ENCODE measurements around the gene BNC2.
"Not testable (repeated sequence)": the region's sequence is repeated elsewhere in the genome, so short reads cannot be mapped to it uniquely, and the experiment has no call there.

BNC2 gene

GRCh38 chr9:16496908-16497307 is 373.6 kb downstream of the BNC2 start:
- no peak for DNase-seq (ENCODE audit: low read depth, low spot score)
- H3K27ac ChIP-seq: no peak overlapping the region
- H3K9ac ChIP-seq (ENCODE audit: insufficient read length): no peak overlapping the region
- no peak overlapping the region for H3K4me3 ChIP-seq
- no peaks in the 10 kb centered on the region for H3K36me3 ChIP-seq (ENCODE audit: insufficient read depth, low read length)
- TF ChIP-seq EZH2 (IDR thresholded peaks at IDR 0.05): no peak
- no peak for TF ChIP-seq POLR2AphosphoS5 (IDR thresholded peaks at IDR 0.05; ENCODE audit: borderline replicate concordance, low read depth, low read length)
- TF ChIP-seq FOXP2 (optimal IDR thresholded peaks at IDR 0.05; ENCODE audit: control extremely low read depth, extremely low read length, insufficient read depth): no peak
- no peaks in the 10 kb centered on the region for H3K9me3 ChIP-seq (ENCODE audit: low read depth, low read length)

DNA sequence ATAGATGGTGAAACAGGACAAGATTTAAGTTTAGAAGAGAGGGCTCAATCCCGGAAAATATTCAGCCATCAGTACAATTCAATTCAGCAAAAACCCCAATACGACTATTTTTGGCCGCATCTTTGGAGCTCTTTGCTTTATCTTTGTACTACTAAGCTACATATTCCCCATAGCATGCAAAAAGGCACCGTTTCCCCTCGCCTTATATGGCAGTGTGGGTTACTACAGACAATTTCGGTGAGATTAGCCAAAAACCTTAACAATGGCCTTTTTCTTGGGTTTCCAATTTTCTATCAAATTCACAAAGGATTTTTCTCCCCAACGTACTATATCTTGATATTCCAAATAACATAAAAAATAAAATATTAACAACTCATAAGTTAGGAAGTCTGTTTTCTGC is 382.6 kb downstream of the BNC2 start:
- TF ChIP-seq POLR2AphosphoS5 (IDR thresholded peaks at IDR 0.05; ENCODE audit: borderline replicate concordance, low read depth, low read length): no peak
- no peak for TF ChIP-seq EZH2 (IDR thresholded peaks at IDR 0.05)
- TF ChIP-seq FOXP2 (optimal IDR thresholded peaks at IDR 0.05; ENCODE audit: control extremely low read depth, extremely low read length, insufficient read depth): no peak
- no peak for DNase-seq (ENCODE audit: low read depth, low spot score)
- H3K36me3 ChIP-seq (ENCODE audit: insufficient read depth, low read length): no peaks in the 10 kb centered on the region
- no peak overlapping the region for H3K27ac ChIP-seq
- no peak overlapping the region for H3K4me3 ChIP-seq
- H3K9me3 ChIP-seq (ENCODE audit: low read depth, low read length): no peaks in the 10 kb centered on the region
- no peak overlapping the region for H3K9ac ChIP-seq (ENCODE audit: insufficient read length)

- no peak for DNase-seq (ENCODE audit: low read depth, low spot score)
- Histone ChIP-seq H3K4me3 (no peak overlapping the region), H3K36me3 (ENCODE audit: insufficient read depth, low read length) (no peaks in the 10 kb centered on the region), H3K9me3 (ENCODE audit: low read depth, low read length) (no peaks in the 10 kb centered on the region), H3K9ac (ENCODE audit: insufficient read length) (no peak overlapping the region), H3K27ac (no peak overlapping the region)
- TF ChIP-seq FOXP2 (optimal IDR thresholded peaks at IDR 0.05; ENCODE audit: control extremely low read depth, extremely low read length, insufficient read depth) (no peak), EZH2 (IDR thresholded peaks at IDR 0.05) (no peak), POLR2AphosphoS5 (IDR thresholded peaks at IDR 0.05; ENCODE audit: borderline replicate concordance, low read depth, low read length) (no peak)
Observed at GRCh38 chr9:16485575-16486321, 384.7 kb downstream of the BNC2 start.

DNA sequence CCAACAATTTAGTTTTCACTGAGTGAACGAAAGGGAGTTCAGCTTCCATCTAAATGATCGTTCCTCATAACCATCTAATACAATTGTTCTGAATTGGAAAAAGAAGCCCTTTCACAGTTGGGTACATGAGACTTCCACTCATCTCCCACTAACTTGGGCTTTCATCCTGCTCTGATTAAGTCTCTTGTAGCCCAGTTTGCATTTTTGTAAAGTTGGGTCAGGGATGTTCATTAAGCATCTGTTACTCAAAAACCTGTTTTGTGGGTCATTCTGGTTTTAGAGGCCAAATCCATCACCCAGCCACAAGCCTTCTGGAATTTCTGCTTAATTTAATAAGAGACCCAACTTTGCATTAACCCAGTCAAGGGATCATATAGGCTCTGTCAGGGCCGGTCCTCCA is 385.3 kb downstream of the BNC2 start:
- H3K27ac ChIP-seq: no peak overlapping the region
- H3K36me3 ChIP-seq (ENCODE audit: insufficient read depth, low read length): no peaks in the 10 kb centered on the region
- no peaks in the 10 kb centered on the region for H3K9me3 ChIP-seq (ENCODE audit: low read depth, low read length)
- H3K9ac ChIP-seq (ENCODE audit: insufficient read length): no peak overlapping the region
- no peak overlapping the region for H3K4me3 ChIP-seq
- no peak for TF ChIP-seq POLR2AphosphoS5 (IDR thresholded peaks at IDR 0.05; ENCODE audit: borderline replicate concordance, low read depth, low read length)
- no peak for TF ChIP-seq EZH2 (IDR thresholded peaks at IDR 0.05)
- TF ChIP-seq FOXP2 (optimal IDR thresholded peaks at IDR 0.05; ENCODE audit: control extremely low read depth, extremely low read length, insufficient read depth): no peak
- no peak for DNase-seq (ENCODE audit: low read depth, low spot score)

- no peaks in the 10 kb centered on the region for H3K9me3 ChIP-seq (ENCODE audit: low read depth, low read length)
- H3K36me3 ChIP-seq (ENCODE audit: insufficient read depth, low read length): no peaks in the 10 kb centered on the region
- no peak overlapping the region for H3K9ac ChIP-seq (ENCODE audit: insufficient read length)
- TF ChIP-seq POLR2AphosphoS5 (IDR thresholded peaks at IDR 0.05; ENCODE audit: borderline replicate concordance, low read depth, low read length) (no peak), EZH2 (IDR thresholded peaks at IDR 0.05) (no peak), FOXP2 (optimal IDR thresholded peaks at IDR 0.05; ENCODE audit: control extremely low read depth, extremely low read length, insufficient read depth) (no peak)
- H3K4me3 ChIP-seq: no peak overlapping the region
- no peak overlapping the region for H3K27ac ChIP-seq
- no peak for DNase-seq (ENCODE audit: low read depth, low spot score)
Observed at GRCh38 chr9:16484744-16485143, 385.7 kb downstream of the BNC2 start.

- H3K36me3 ChIP-seq (ENCODE audit: insufficient read depth, low read length): no peaks in the 10 kb centered on the region
- no peaks in the 10 kb centered on the region for H3K9me3 ChIP-seq (ENCODE audit: low read depth, low read length)
- DNase-seq (ENCODE audit: low read depth, low spot score): no peak
- H3K9ac ChIP-seq (ENCODE audit: insufficient read length): no peak overlapping the region
- H3K4me3 ChIP-seq: no peak overlapping the region
- TF ChIP-seq POLR2AphosphoS5 (IDR thresholded peaks at IDR 0.05; ENCODE audit: borderline replicate concordance, low read depth, low read length): no peak
- no peak for TF ChIP-seq EZH2 (IDR thresholded peaks at IDR 0.05)
- TF ChIP-seq FOXP2 (optimal IDR thresholded peaks at IDR 0.05; ENCODE audit: control extremely low read depth, extremely low read length, insufficient read depth): no peak
- H3K27ac ChIP-seq: peak overlapping the region; percentile 42; the same call in 1 of the 2 replicates
Observed at GRCh38 chr9:16484180-16484579, 386.3 kb downstream of the BNC2 start.

GRCh38 chr9:16482764-16483163 is 387.7 kb downstream of the BNC2 start:
- TF ChIP-seq EZH2 (IDR thresholded peaks at IDR 0.05) (no peak), POLR2AphosphoS5 (IDR thresholded peaks at IDR 0.05; ENCODE audit: borderline replicate concordance, low read depth, low read length) (no peak), FOXP2 (optimal IDR thresholded peaks at IDR 0.05; ENCODE audit: control extremely low read depth, extremely low read length, insufficient read depth) (no peak)
- no peak overlapping the region for H3K27ac ChIP-seq
- H3K36me3 ChIP-seq (ENCODE audit: insufficient read depth, low read length): no peaks in the 10 kb centered on the region
- no peaks in the 10 kb centered on the region for H3K9me3 ChIP-seq (ENCODE audit: low read depth, low read length)
- no peak overlapping the region for H3K9ac ChIP-seq (ENCODE audit: insufficient read length)
- DNase-seq (ENCODE audit: low read depth, low spot score): no peak
- H3K4me3 ChIP-seq: no peak overlapping the region

- H3K9ac ChIP-seq (ENCODE audit: insufficient read length); H3K9me3 ChIP-seq (ENCODE audit: low read depth, low read length); H3K36me3 ChIP-seq (ENCODE audit: insufficient read depth, low read length); H3K27ac ChIP-seq; DNase-seq (ENCODE audit: low read depth, low spot score); H3K4me3 ChIP-seq: not testable (repeated sequence)
Observed at GRCh38 chr9:16480584-16480983, 389.9 kb downstream of the BNC2 start.

DNA sequence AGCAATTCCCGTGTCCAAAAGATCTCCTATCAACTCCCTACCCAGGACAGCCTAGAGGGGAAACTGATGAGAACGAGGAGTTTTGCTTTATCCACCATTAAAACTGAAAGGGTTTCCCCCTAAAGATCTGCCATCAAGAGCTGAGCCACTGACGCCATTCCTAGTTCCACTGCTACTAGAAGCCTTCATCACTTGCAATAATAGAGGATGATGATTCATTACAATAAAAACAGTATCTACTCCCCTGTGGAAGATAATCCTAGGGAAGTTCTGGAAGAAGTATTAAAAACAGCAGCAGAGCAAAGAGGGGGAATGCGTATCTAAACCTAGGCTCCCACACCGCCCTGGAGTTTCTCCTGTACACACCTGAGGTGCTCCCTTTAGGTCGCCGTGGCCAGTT is 394.5 kb downstream of the BNC2 start:
- H3K9me3 ChIP-seq (ENCODE audit: low read depth, low read length): no peaks in the 10 kb centered on the region
- TF ChIP-seq FOXP2 (optimal IDR thresholded peaks at IDR 0.05; ENCODE audit: control extremely low read depth, extremely low read length, insufficient read depth) (no peak), POLR2AphosphoS5 (IDR thresholded peaks at IDR 0.05; ENCODE audit: borderline replicate concordance, low read depth, low read length) (no peak), EZH2 (IDR thresholded peaks at IDR 0.05) (no peak)
- H3K36me3 ChIP-seq (ENCODE audit: insufficient read depth, low read length): no peaks in the 10 kb centered on the region
- H3K4me3 ChIP-seq: no peak overlapping the region
- H3K9ac ChIP-seq (ENCODE audit: insufficient read length): no peak overlapping the region
- no peak for DNase-seq (ENCODE audit: low read depth, low spot score)
- H3K27ac ChIP-seq: peak overlapping the region; percentile 60; the same call in 1 of the 2 replicates
